ENCODE results near the gene GIPR.

Gene GIPR

GRCh38 chr19:45691516-45692186 is 23.6 kb downstream of the GIPR start, which contains the start of gene SNRPD2:
Gene SNRPD2 (minus strand): TSS chr19:45691953. CDS start chr19:45691888, 65 bp downstream.
- peak within 1 kb of the TSS; percentile 67 for H3K27ac ChIP-seq (ENCODE audit: poor library complexity, severe bottlenecking)
- H3K36me3 ChIP-seq (ENCODE audit: low read depth), result peaks cover 50% of the 10 kb centered on the region
- peak within 1 kb of the TSS; percentile 73 for H3K4me3 ChIP-seq (ENCODE audit: severe bottlenecking)
- peak; percentile 94 for DNase-seq (ENCODE audit: low spot score)
- H3K27me3 ChIP-seq (ENCODE audit: insufficient read depth, poor library complexity, severe bottlenecking), result no peaks in the 10 kb centered on the region
- TF ChIP-seq CTCF (IDR thresholded peaks at IDR 0.05; ENCODE audit: poor library complexity, severe bottlenecking), result no peak
- no peaks in the 10 kb centered on the region for H3K4me1 ChIP-seq (ENCODE audit: insufficient read depth, poor library complexity, severe bottlenecking)
- H3K9me3 ChIP-seq (ENCODE audit: severe bottlenecking), result no peaks in the 10 kb centered on the region
- peak; percentile 53 for ATAC-seq (ENCODE audit: low read depth)

- peaks cover 42% of the 10 kb centered on the region for H3K36me3 ChIP-seq (ENCODE audit: low read depth)
- ATAC-seq (ENCODE audit: low read depth), result peak; percentile 95
Observed at GRCh38 chr19:45692187-45693105, 24.4 kb downstream of the GIPR start, which contains the start of gene QPCTL. Gene QPCTL (plus strand): TSS chr19:45692666. CDS start chr19:45692704, 38 bp downstream.

GRCh38 chr19:45693106-45693788 is 25.2 kb downstream of the GIPR start:
- H3K27ac ChIP-seq (ENCODE audit: poor library complexity, severe bottlenecking), result peak overlapping the region; percentile 67
- ATAC-seq (ENCODE audit: low read depth), result no peak
- DNase-seq (ENCODE audit: low spot score), result peak; percentile 76

More at GRCh38 chr19:45692187-45693105, 24.4 kb downstream of the GIPR start, which contains the start of gene QPCTL:
- H3K4me1 ChIP-seq (ENCODE audit: insufficient read depth, poor library complexity, severe bottlenecking), result no peaks in the 10 kb centered on the region
- no peaks in the 10 kb centered on the region for H3K27me3 ChIP-seq (ENCODE audit: insufficient read depth, poor library complexity, severe bottlenecking)
- peak within 1 kb of the TSS; percentile 73 for H3K4me3 ChIP-seq (ENCODE audit: severe bottlenecking)
- peak within 1 kb of the TSS; percentile 67 for H3K27ac ChIP-seq (ENCODE audit: poor library complexity, severe bottlenecking)
- DNase-seq (ENCODE audit: low spot score), result peak; percentile 100
- H3K9me3 ChIP-seq (ENCODE audit: severe bottlenecking), result no peaks in the 10 kb centered on the region
- TF ChIP-seq CTCF (IDR thresholded peaks at IDR 0.05; ENCODE audit: poor library complexity, severe bottlenecking), result no peak

GRCh38 chr19:45701676-45702075 is 33.7 kb downstream of the GIPR start:
- no peaks in the 10 kb centered on the region for H3K9me3 ChIP-seq (ENCODE audit: severe bottlenecking)
- no peak for ATAC-seq (ENCODE audit: low read depth)
- H3K4me1 ChIP-seq (ENCODE audit: insufficient read depth, poor library complexity, severe bottlenecking), result no peaks in the 10 kb centered on the region
- no peak overlapping the region for H3K27ac ChIP-seq (ENCODE audit: poor library complexity, severe bottlenecking)
- peaks cover 24% of the 10 kb centered on the region for H3K36me3 ChIP-seq (ENCODE audit: low read depth)
- no peaks in the 10 kb centered on the region for H3K27me3 ChIP-seq (ENCODE audit: insufficient read depth, poor library complexity, severe bottlenecking)
- no peak for DNase-seq (ENCODE audit: low spot score)
- H3K4me3 ChIP-seq (ENCODE audit: severe bottlenecking), result no peak overlapping the region
- TF ChIP-seq CTCF (IDR thresholded peaks at IDR 0.05; ENCODE audit: poor library complexity, severe bottlenecking), result no peak

More at GRCh38 chr19:45693106-45693788, 25.2 kb downstream of the GIPR start:
- TF ChIP-seq CTCF (IDR thresholded peaks at IDR 0.05; ENCODE audit: poor library complexity, severe bottlenecking), result peak; percentile 97
- H3K9me3 ChIP-seq (ENCODE audit: severe bottlenecking), result no peaks in the 10 kb centered on the region
- peaks cover 36% of the 10 kb centered on the region for H3K36me3 ChIP-seq (ENCODE audit: low read depth)
- H3K4me1 ChIP-seq (ENCODE audit: insufficient read depth, poor library complexity, severe bottlenecking), result no peaks in the 10 kb centered on the region
- no peaks in the 10 kb centered on the region for H3K27me3 ChIP-seq (ENCODE audit: insufficient read depth, poor library complexity, severe bottlenecking)
- H3K4me3 ChIP-seq (ENCODE audit: severe bottlenecking), result peak overlapping the region; percentile 73
